HEK293 (cell line): ENCODE data around the gene SLC25A12.

Experiments
- CTCF ChIA-PET: fragments of 350-600 bp; formaldehyde crosslinking; extraction: SDS; loops from one replicate; lab custom pipeline; 2021; ENCODE audit warnings: antibody characterized with exemption; lab: Yijun Ruan, JAX
- POLR2A ChIA-PET: fragments of 300-600 bp; formaldehyde crosslinking; extraction: SDS; loops from one replicate; lab custom pipeline; 2020; ENCODE audit warnings: antibody characterized with exemption, inconsistent platforms; lab: Yijun Ruan, JAX
- H3K27ac ChIP-seq: fragments of 200-500 bp; sonication (Bioruptor generic); 2 replicates; pipeline ENCODE4 v1.5.1; 2014; ENCODE audit warnings: low read depth, low read length, control low read depth, inconsistent platforms; ENCODE audit errors: extremely low read depth
- H3K36me3 ChIP-seq, 2 experiments: fragments of 200-500 bp in 1 of 2; sonication (Bioruptor generic) in 1 of 2; 1 replicate in 1 of 2; 2 replicates in 1 of 2; pipeline ENCODE4 v1.5.1; 2014 to 2017; ENCODE audit warnings: inconsistent platforms in 2 of 2, low read length in 2 of 2; ENCODE audit not compliant: control insufficient read depth in 2 of 2, insufficient read depth in 1 of 2
- H3K4me1 ChIP-seq: fragments of 200-500 bp; sonication (Bioruptor generic); 2 replicates; pipeline ENCODE4 v1.5.1; 2014; ENCODE audit warnings: mild to moderate bottlenecking, low read length, inconsistent platforms; ENCODE audit not compliant: control insufficient read depth, insufficient read depth
- H3K4me3 ChIP-seq: 2 replicates; pipeline ENCODE4 v1.5.1; 2011; ENCODE audit warnings: low read depth, mild to moderate bottlenecking, control low read depth, low read length, moderate library complexity
- H3K9me3 ChIP-seq: fragments of 200-500 bp; sonication (Bioruptor generic); 2 replicates; pipeline ENCODE4 v1.5.1; 2014; ENCODE audit warnings: low read depth, low read length, inconsistent platforms; ENCODE audit not compliant: control insufficient read depth, insufficient read depth
- KLF16 ChIP-seq: fragments of 450-650 bp; formaldehyde crosslinking; IDR thresholded peaks from 2 replicates; pipeline ENCODE4 v1.5.1; 2017; ENCODE audit warnings: missing biosample characterization, missing genetic modification characterization
- RBAK ChIP-seq: fragments of 450-650 bp; formaldehyde crosslinking; IDR thresholded peaks from 2 replicates; pipeline ENCODE4 v1.5.1; 2016; ENCODE audit warnings: missing biosample characterization, missing genetic modification characterization
- SALL2 ChIP-seq: fragments of 450-650 bp; formaldehyde crosslinking; IDR thresholded peaks from 2 replicates; pipeline ENCODE4 v1.5.0; 2017; ENCODE audit warnings: missing biosample characterization, mild to moderate bottlenecking, missing genetic modification characterization, borderline replicate concordance
- TSHZ1 ChIP-seq: fragments of 450-650 bp; formaldehyde crosslinking; IDR thresholded peaks from 2 replicates; pipeline ENCODE4 v1.5.1; 2016; ENCODE audit warnings: missing biosample characterization, missing genetic modification characterization, borderline replicate concordance
- ZIC2 ChIP-seq: fragments of 450-650 bp; formaldehyde crosslinking; IDR thresholded peaks from 2 replicates; pipeline ENCODE4 v1.5.1; 2016; ENCODE audit warnings: missing biosample characterization, missing genetic modification characterization
- ZNF10 ChIP-seq: fragments of 450-650 bp; formaldehyde crosslinking; IDR thresholded peaks from 2 replicates; pipeline ENCODE4 v1.5.1; 2017; ENCODE audit warnings: missing biosample characterization, missing genetic modification characterization
- ZNF114 ChIP-seq: fragments of 450-650 bp; formaldehyde crosslinking; IDR thresholded peaks from 2 replicates; pipeline ENCODE4 v1.5.0; 2017; ENCODE audit warnings: missing biosample characterization, missing genetic modification characterization
- ZNF121 ChIP-seq: fragments of 450-650 bp; formaldehyde crosslinking; IDR thresholded peaks from 2 replicates; pipeline ENCODE4 v1.5.1; 2016; ENCODE audit warnings: missing biosample characterization, missing genetic modification characterization
- ZNF23 ChIP-seq: fragments of 450-650 bp; formaldehyde crosslinking; IDR thresholded peaks from 2 replicates; pipeline ENCODE4 v1.5.1; 2016; ENCODE audit warnings: missing biosample characterization, missing genetic modification characterization, borderline replicate concordance
- ZNF362 ChIP-seq: fragments of 450-650 bp; formaldehyde crosslinking; IDR thresholded peaks from 2 replicates; pipeline ENCODE4 v1.5.1; 2016; ENCODE audit warnings: missing biosample characterization, missing genetic modification characterization
- ZNF510 ChIP-seq: fragments of 450-650 bp; formaldehyde crosslinking; IDR thresholded peaks from 2 replicates; pipeline ENCODE4 v1.5.1; 2018; ENCODE audit warnings: mild to moderate bottlenecking, missing genetic modification characterization, missing biosample characterization; ENCODE audit not compliant: insufficient replicate concordance
- ZNF561 ChIP-seq: fragments of 450-650 bp; IDR thresholded peaks from 2 replicates; pipeline ENCODE4 v1.5.1; 2018; ENCODE audit warnings: missing biosample characterization, missing genetic modification characterization, borderline replicate concordance
- ZNF623 ChIP-seq: fragments of 450-650 bp; formaldehyde crosslinking; IDR thresholded peaks from 2 replicates; pipeline ENCODE4 v1.5.1; 2016; ENCODE audit warnings: missing biosample characterization, missing genetic modification characterization
- ZNF660 ChIP-seq: fragments of 450-650 bp; IDR thresholded peaks from 2 replicates; pipeline ENCODE4 v1.5.1; 2018; ENCODE audit warnings: missing biosample characterization, mild to moderate bottlenecking, missing genetic modification characterization
- ZNF768 ChIP-seq: fragments of 450-650 bp; formaldehyde crosslinking; IDR thresholded peaks from 2 replicates; pipeline ENCODE4 v1.5.1; 2018; ENCODE audit warnings: missing biosample characterization, mild to moderate bottlenecking, missing genetic modification characterization
- TF ChIP-seq, protein P1 (sequence below): fragments of 450-650 bp; formaldehyde crosslinking; IDR thresholded peaks from 2 replicates; pipeline ENCODE4; 2016; ENCODE audit warnings: missing biosample characterization, missing genetic modification characterization

SLC25A12 gene

DNA sequence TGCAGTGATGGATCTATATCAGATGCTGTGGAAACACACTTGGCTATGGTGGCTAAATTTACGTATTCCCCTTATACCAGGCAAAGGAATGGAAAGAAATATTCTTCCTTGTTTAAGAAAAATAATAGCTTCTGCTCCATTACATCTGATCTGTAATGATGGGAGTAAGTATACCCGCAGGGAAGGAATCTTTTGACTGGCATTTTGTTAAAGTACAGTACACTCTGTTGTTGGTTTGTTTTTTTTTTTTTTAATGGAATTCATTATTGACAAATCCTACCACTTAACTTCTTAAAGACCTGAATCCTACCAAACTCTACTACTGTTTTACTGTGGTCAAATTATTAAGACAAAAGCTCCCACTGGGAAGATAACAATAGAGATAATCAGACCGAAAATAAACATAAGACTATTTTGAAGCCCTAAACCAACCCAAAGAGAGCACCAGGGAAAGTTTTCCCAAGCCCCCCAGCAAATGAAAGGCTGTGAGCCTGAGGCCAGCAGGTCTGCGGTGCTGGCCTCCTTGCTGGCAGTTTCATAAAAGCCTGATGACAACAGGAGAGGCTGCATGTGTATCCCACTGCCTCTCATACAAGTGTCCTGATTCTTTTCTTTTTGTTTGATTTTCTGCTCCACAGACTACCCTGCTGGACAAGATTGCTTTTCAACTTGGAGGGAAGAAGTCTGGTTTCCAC lies 101.0 kb downstream of the SLC25A12 start (continued):
- no peak for TF ChIP-seq ZNF362 (tag by site-specific recombination)
- TF ChIP-seq ZIC2 (tag by site-specific recombination) = no peak
- TF ChIP-seq ZNF114 (tag by site-specific recombination) = no peak
- no peak for TF ChIP-seq RBAK (tag by site-specific recombination)
- TF ChIP-seq ZNF10 = no peak
- no peak for TF ChIP-seq KLF16 (tag by site-specific recombination)

DNA sequence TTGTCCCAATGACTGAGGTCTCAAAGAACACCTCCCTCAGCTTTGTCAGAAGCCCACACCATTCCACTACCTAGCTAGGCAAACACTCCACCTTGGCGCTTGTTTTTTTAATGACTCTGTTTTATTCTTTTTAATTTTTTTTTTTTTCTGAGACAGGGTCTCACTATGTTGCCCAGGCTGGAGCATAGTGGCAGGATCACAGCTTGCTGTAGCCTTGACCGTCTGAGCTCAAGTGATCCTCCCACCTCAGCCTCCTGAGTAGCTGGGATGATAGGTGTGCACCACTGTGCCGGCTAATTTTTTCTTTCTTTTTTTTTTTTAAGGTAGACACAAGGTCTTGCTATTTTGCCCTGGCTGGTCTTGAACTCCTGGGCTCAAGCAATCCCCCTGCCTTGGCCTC lies 101.9 kb downstream of the SLC25A12 start:
- H3K4me1 ChIP-seq = peaks cover 13% of the 10 kb centered on the region
- H3K9me3 ChIP-seq = no peaks in the 10 kb centered on the region
- H3K36me3 ChIP-seq = peaks cover 0 to 32% of the 10 kb centered on the region in 2 experiments; a peak in 2 of 3 replicates
- TF ChIP-seq ZNF660 (tag by site-specific recombination) (no peak), ZNF121 (tag by site-specific recombination) (0 out of 2 replicates have a peak, but pooled peaks have one; percentile 43)
- no peak overlapping the region for H3K27ac ChIP-seq
- H3K4me3 ChIP-seq = no peak overlapping the region
- POLR2A ChIA-PET = no interaction called here
- CTCF ChIA-PET = interaction anchor here (0.7 to 1.0 kb wide), 2 partner anchors 89 to 218 kb away, joined by 3 read pairs; no protein-coding TSS in a partner anchor

DNA sequence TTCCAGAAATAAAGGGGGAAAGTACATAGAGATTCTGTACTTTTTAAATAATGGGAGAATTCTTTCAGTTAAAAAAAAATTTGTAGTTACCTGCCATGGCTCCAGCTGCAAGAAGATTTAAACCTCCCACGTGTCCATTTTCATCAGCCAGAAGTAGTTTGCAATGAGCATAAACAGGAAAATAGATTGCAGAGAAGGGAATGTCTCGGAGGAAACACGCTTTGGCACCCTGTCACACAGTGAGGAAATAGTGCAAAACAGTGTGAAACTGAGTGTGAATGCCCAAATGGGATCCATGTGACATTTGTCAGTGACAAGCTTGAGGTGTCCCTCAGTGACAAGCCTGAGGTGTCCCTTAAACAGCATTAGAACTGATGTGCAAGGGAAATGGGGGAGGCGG lies 102.7 kb downstream of the SLC25A12 start:
- peaks cover 0 to 40% of the 10 kb centered on the region in 2 experiments; a peak in 2 of 3 replicates for H3K36me3 ChIP-seq
- H3K4me1 ChIP-seq = peaks cover 13% of the 10 kb centered on the region
- ChIA-PET POLR2A (no interaction called here), CTCF (interaction anchor here (0.7 kb wide), 1 partner anchor 257 kb away, joined by 3 read pairs; no protein-coding TSS in a partner anchor)
- H3K4me3 ChIP-seq = no peak overlapping the region
- TF ChIP-seq, protein P1, sequence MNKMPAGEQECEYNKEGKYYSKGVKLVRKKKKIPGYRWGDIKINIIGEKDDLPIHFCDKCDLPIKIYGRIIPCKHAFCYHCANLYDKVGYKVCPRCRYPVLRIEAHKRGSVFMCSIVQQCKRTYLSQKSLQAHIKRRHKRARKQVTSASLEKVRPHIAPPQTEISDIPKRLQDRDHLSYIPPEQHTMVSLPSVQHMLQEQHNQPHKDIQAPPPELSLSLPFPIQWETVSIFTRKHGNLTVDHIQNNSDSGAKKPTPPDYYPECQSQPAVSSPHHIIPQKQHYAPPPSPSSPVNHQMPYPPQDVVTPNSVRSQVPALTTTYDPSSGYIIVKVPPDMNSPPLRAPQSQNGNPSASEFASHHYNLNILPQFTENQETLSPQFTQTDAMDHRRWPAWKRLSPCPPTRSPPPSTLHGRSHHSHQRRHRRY (tag by site-specific recombination) = no peak
- TF ChIP-seq ZNF510 (tag by site-specific recombination) (no peak), SALL2 (tag by site-specific recombination) (no peak), ZNF23 (tag by site-specific recombination) (no peak), ZNF561 (tag by site-specific recombination) (no peak)
- H3K9me3 ChIP-seq = no peaks in the 10 kb centered on the region
- H3K27ac ChIP-seq = no peak overlapping the region

DNA sequence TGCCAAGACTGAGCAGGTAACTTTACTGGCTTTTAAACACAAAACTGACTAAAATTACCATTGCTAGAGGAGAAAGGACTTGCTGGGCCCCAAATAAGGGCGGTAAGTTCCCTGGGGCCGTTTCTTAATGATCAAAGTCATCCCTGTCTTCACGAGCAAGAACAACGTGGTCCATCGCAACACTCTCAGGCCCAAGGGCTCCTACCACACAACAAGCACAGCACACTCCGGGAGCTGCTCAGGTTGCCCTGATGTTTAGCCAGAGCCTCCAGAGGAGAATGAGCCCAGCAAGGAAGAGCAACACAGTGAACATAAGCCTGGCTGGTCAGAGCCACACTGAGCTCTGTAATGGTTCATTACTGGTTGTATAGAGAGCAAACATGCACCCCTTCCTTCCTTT lies 104.1 kb downstream of the SLC25A12 start:
- CTCF ChIA-PET = interaction anchor here (0.7 kb wide), 1 partner anchor 324 kb away, joined by 4 read pairs; no protein-coding TSS in a partner anchor

More for the DNA sequence above, 104.1 kb downstream of the SLC25A12 start:
- POLR2A ChIA-PET = no interaction called here
- no peak overlapping the region for H3K4me3 ChIP-seq
- TF ChIP-seq ZNF768 (tag by site-specific recombination) (no peak), ZNF623 (tag by site-specific recombination) (no peak), TSHZ1 (tag by site-specific recombination) (no peak), ZNF510 (tag by site-specific recombination) (no peak)
- peaks cover 8% of the 10 kb centered on the region for H3K4me1 ChIP-seq
- peaks cover 7 to 49% of the 10 kb centered on the region in 2 experiments; a peak in 2 of 3 replicates for H3K36me3 ChIP-seq
- H3K27ac ChIP-seq = no peak overlapping the region
- H3K9me3 ChIP-seq = no peaks in the 10 kb centered on the region
